Thoracic aorta (tissue), 2 donors: ENCODE measurements around the gene ADIPOR2. TPM values are rescaled to one million over a fixed set of nuclear protein-coding genes. Genes with fewer than 3 reads are reported as not detected.

Experiments
- ATAC-seq: fragments of 150-250 bp; one replicate; pipeline ENCODE4 v1.8.0; 2017; ENCODE audit warnings: low read depth; ENCODE audit not compliant: insufficient number of reproducible peaks, low FRiP score
- DNase-seq: peaks from one replicate; pipeline ENCODE4 v3.0.0-alpha.2; 2020; ENCODE audit warnings: low spot score
- H3K27ac ChIP-seq, 2 donors: fragments of 200-600 bp; sonication (generic); 1 replicate in 1 of 2; 2 replicates in 1 of 2; pipeline ENCODE4 v1.5.1; 2016; ENCODE audit warnings: mild to moderate bottlenecking in 2 of 2, moderate library complexity in 2 of 2
- H3K27me3 ChIP-seq: fragments of 200-600 bp; sonication (generic); replicated peaks from 2 replicates; pipeline ENCODE4 v1.6.0; 2016; ENCODE audit warnings: mild to moderate bottlenecking; ENCODE audit not compliant: insufficient read depth
- H3K36me3 ChIP-seq: fragments of 200-600 bp; sonication (generic); one replicate; pipeline ENCODE4 v1.5.1; 2016
- H3K4me1 ChIP-seq, 2 donors: fragments of 200-600 bp; sonication (generic); 1 replicate in 1 of 2; 2 replicates in 1 of 2; pipeline versions ENCODE4 v1.5.1 to v1.6.0; 2016; ENCODE audit warnings: low read depth in 2 of 2, mild to moderate bottlenecking in 1 of 2; ENCODE audit not compliant: control insufficient read depth in 1 of 2
- H3K4me3 ChIP-seq: fragments of 200-600 bp; sonication (generic); 2 replicates; pipeline ENCODE4 v1.5.1; 2016; ENCODE audit warnings: mild to moderate bottlenecking
- H3K9me3 ChIP-seq: fragments of 200-600 bp; sonication (generic); 2 replicates; pipeline ENCODE4 v1.5.1; 2016
- total RNA-seq, 2 donors: library from RNA; depleted of rRNA; stranded (reverse); fragments of >200 nt; gene quantifications; one replicate each; pipeline versions ENCODE4 v1.1.0 to v1.2.3, GENCODE V29; 2016
- TF ChIP-seq, protein P1 (sequence below): fragments of 200-600 bp; sonication (generic); IDR thresholded peaks from one replicate; pipeline ENCODE4 v1.5.1; 2019; ENCODE audit warnings: antibody characterized with exemption

ADIPOR2 gene
- total RNA-seq, 2 donors from 2014 or later: 24.2 to 43.0 TPM

DNA sequence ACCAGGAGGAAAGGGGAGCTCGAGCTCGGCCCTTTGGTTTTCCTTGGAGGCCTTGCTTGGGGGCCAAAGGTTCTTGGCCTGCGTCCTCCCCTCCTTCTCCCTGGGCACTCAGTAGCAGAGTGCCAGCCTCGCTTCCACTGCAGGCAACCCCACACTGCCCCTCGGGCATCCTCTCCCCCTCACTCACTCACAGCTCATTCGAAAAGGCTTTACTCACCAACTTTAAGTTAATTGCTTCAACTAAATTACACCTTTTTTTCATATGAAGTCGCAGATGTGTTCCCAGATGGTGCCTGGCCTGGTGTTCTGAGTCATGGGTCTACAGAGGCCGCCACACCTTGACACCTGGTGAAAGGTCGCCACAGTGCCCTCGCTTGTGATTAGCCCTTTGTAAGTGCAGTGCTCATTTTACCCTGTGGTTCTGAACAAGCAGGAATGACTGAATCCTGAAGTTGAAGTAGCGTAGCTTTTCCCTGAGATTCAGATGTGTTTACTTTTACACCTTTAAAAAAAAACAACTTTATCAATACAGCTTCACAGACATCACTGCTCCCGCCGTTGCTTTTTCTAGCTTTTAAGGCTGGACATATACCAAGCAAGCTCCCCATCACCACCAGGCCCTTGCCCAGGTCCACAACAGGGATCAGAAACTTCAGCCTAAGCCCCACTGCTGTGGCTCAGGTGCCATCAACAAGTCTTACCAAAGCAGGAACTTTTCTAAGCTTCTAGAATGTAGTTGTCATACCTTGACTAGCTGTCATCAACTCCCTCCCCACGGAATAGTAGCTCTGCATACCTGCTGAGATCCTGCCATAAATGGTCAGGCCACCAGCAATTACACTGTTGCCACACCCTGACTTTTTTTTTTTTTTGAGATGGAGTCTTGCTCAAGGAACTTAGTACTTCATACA is 20.3 kb upstream of the ADIPOR2 start:
- TF ChIP-seq, protein P1, sequence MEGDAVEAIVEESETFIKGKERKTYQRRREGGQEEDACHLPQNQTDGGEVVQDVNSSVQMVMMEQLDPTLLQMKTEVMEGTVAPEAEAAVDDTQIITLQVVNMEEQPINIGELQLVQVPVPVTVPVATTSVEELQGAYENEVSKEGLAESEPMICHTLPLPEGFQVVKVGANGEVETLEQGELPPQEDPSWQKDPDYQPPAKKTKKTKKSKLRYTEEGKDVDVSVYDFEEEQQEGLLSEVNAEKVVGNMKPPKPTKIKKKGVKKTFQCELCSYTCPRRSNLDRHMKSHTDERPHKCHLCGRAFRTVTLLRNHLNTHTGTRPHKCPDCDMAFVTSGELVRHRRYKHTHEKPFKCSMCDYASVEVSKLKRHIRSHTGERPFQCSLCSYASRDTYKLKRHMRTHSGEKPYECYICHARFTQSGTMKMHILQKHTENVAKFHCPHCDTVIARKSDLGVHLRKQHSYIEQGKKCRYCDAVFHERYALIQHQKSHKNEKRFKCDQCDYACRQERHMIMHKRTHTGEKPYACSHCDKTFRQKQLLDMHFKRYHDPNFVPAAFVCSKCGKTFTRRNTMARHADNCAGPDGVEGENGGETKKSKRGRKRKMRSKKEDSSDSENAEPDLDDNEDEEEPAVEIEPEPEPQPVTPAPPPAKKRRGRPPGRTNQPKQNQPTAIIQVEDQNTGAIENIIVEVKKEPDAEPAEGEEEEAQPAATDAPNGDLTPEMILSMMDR: no peak
- no peak overlapping the region for H3K4me3 ChIP-seq
- DNase-seq: no peak
- H3K4me1 ChIP-seq: peaks cover 0 to 11% of the 10 kb centered on the region in 2 donors
- no peaks in the 10 kb centered on the region for H3K27me3 ChIP-seq
- no peak for ATAC-seq
- no peak overlapping the region for H3K27ac ChIP-seq
- no peaks in the 10 kb centered on the region for H3K36me3 ChIP-seq
- no peaks in the 10 kb centered on the region for H3K9me3 ChIP-seq

DNA sequence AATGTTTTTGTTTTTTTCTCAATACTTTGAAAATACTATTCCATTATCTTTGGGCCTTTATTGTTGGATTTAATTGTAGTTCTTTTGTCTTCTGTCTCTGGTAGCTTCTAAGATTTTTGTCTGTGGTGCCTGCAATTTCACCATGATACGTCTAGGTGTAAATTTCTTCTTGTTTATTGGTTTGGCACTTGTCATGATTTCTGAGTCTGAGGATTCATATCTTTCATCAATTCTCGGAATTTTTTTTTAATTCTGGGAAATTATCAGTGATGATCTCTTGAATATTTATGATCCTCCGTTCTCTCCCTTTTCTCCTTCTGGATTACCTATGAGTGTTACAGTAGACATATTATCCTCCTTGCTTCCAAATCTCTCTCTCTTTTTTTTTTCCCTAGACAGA is 14.8 kb upstream of the ADIPOR2 start:
- H3K4me3 ChIP-seq: no peak overlapping the region
- TF ChIP-seq, protein P1: no peak
- DNase-seq (no peak), ATAC-seq (no peak)
- H3K27me3 ChIP-seq: no peaks in the 10 kb centered on the region
- no peaks in the 10 kb centered on the region for H3K9me3 ChIP-seq
- no peak overlapping the region for H3K27ac ChIP-seq
- peaks cover 0 to 15% of the 10 kb centered on the region in 2 donors for H3K4me1 ChIP-seq
- H3K36me3 ChIP-seq: no peaks in the 10 kb centered on the region

DNA sequence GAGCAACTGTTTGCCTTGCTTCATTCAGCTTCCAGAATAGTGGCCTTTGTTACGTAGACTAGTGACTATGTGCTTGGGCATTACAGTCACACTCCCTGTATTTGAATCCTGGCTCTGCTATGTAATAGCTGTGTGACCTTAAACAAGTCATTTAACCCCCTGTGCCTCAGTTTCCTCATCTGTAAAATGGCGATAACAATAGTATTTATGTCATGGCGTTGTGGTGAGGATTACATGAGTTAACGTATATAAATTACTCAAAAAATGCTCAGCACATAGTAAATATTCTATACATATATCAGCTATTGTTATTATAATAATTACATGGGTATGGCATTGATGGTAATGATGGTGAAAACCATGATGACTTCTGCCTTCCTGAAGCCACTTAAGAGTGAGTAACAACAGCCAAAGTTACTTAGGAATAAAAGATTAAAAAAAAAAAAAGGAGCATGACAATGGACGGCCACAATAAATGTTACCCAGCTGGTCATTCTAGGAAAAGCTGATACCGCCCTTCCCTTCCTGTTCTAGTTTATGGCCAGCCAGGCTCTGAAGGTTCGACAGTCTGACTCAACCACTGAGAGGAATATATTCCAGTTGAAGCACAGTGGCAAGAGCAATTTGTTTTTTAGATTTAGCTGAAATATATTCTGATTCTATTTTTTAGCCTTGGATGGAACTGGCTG is 9.9 kb upstream of the ADIPOR2 start:
- DNase-seq (no peak), ATAC-seq (no peak)
- Histone ChIP-seq H3K36me3 (no peaks in the 10 kb centered on the region), H3K4me3 (no peak overlapping the region), H3K9me3 (no peaks in the 10 kb centered on the region), H3K27ac (peak overlapping the region; percentile 25 to 71), H3K27me3 (no peaks in the 10 kb centered on the region), H3K4me1 (peaks cover 0 to 38% of the 10 kb centered on the region in 2 donors)
- TF ChIP-seq, protein P1: no peak

DNA sequence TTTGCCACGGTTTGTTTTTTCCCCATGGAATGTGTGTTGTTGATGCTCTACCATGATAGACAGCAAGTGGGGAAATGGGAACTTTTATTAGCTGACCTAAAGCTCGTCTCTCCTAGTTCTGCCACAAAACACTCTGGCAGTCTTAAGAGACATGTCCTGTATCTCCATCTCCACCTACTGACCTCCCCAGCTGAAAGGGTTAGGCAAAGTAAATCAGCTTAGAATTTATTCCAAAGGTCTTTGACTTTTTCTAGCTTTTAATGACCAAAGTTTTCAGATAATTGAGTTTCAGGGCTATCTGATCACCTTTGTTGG is 9.4 kb upstream of the ADIPOR2 start:
- Histone ChIP-seq H3K27ac (peak overlapping the region; percentile 25 to 71), H3K36me3 (no peaks in the 10 kb centered on the region), H3K4me1 (peaks cover 0 to 38% of the 10 kb centered on the region in 2 donors), H3K27me3 (no peaks in the 10 kb centered on the region), H3K9me3 (no peaks in the 10 kb centered on the region), H3K4me3 (no peak overlapping the region)
- TF ChIP-seq, protein P1: no peak
- DNase-seq: no peak
- no peak for ATAC-seq

DNA sequence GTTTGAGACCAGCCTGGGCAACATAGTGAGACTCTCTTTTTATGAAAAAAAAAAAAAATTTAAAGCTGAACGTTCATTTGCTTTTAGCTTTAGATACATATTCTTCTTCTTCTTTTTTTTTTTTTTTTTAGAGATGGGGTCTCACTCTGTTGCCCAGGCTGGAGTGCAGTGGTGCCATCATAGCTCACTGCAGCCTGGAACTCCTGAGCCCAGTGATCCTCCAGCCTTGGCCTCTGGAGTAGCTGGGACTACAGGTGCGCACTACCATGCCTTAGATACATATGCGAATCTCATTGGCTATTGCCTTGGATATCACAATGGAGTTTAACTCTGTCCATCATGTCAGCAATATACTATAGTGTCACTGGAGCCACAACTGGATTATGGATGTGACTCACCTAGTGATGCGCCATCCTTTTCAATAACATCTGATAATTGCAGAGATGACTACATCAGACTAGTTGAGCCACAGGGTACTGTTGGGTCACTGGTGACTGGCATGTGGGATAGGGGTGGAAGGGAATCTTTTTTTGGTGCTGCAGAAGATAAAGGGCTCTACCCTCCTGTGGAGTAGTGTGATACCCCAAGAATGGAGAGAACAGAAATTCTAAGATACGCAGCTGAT is 2.7 kb upstream of the ADIPOR2 start:
- TF ChIP-seq, protein P1: no peak

More for the DNA sequence above, 2.7 kb upstream of the ADIPOR2 start:
- no peaks in the 10 kb centered on the region for H3K36me3 ChIP-seq
- peaks cover 11 to 41% of the 10 kb centered on the region in 2 donors for H3K4me1 ChIP-seq
- ATAC-seq (no peak), DNase-seq (no peak)
- no peaks in the 10 kb centered on the region for H3K27me3 ChIP-seq
- H3K9me3 ChIP-seq: no peaks in the 10 kb centered on the region
- no peak overlapping the region for H3K27ac ChIP-seq
- no peak overlapping the region for H3K4me3 ChIP-seq
